Bronchial epithelial cell (primary cell): Measurements from ENCODE around the gene LY6G6C. TPM values are rescaled to one million over a fixed set of nuclear protein-coding genes. Genes with fewer than 3 reads are reported as not detected.

Experiments
- DNase-seq: peaks from one replicate; pipeline ENCODE4 v3.0.0-alpha.2; 2010; ENCODE audit warnings: low read depth
- FAIRE-seq: peaks from 2 replicates; lab custom pipeline; 2011; peaks lifted over from hg19 to GRCh38; lab: Jason Lieb, UNC
- H3K27me3 ChIP-seq: 2 replicates; pipeline ENCODE4 v1.5.1; 2011; ENCODE audit warnings: low read length; ENCODE audit not compliant: control insufficient read depth, insufficient read depth
- H3K36me3 ChIP-seq: 2 replicates; pipeline ENCODE4 v1.5.1; 2011; ENCODE audit warnings: low read length; ENCODE audit not compliant: control insufficient read depth, insufficient read depth
- H3K4me3 ChIP-seq: 2 replicates; pipeline ENCODE4 v1.5.1; 2011; ENCODE audit warnings: mild to moderate bottlenecking, low read depth, low read length, control low read depth
- CTCF ChIP-seq: IDR thresholded peaks from 2 replicates; pipeline ENCODE4 v1.5.1; 2011; ENCODE audit warnings: mild to moderate bottlenecking, moderate library complexity, low read length, control low read depth, inconsistent platforms; ENCODE audit not compliant: insufficient read depth, severe bottlenecking
- total RNA-seq: library from RNA; depleted of rRNA; stranded (reverse); fragments of >200 nt; gene quantifications from 2 replicates; pipeline ENCODE4 v1.2.1, GENCODE V29; 2014

LY6G6C gene
- total RNA-seq, 1 donor from 2014 or later = not detected

- DNase-seq (peak; percentile 95), FAIRE-seq (no peak)
- no peaks in the 10 kb centered on the region for H3K27me3 ChIP-seq
- peaks cover 1% of the 10 kb centered on the region for H3K36me3 ChIP-seq
- peak within 1 kb of the TSS; percentile 88 for H3K4me3 ChIP-seq
- peak; percentile 16 for TF ChIP-seq CTCF
Measured at GRCh38 chr6:31702819-31703716, 18.5 kb downstream of the LY6G6C start, which contains the start of gene ABHD16A. Gene ABHD16A (minus strand): TSS chr6:31703324. CDS start chr6:31703281, 43 bp downstream.

- no peak for DNase-seq
Measured at GRCh38 chr6:31702405-31702818, 19.1 kb downstream of the LY6G6C start.

GRCh38 chr6:31701666-31702404 is 19.7 kb downstream of the LY6G6C start:
- Histone ChIP-seq H3K27me3 (no peaks in the 10 kb centered on the region), H3K4me3 (peak overlapping the region; percentile 88), H3K36me3 (peaks cover 2% of the 10 kb centered on the region)
- no peak for DNase-seq
- FAIRE-seq = no peak
- no peak for TF ChIP-seq CTCF

More at GRCh38 chr6:31702405-31702818, 19.1 kb downstream of the LY6G6C start:
- FAIRE-seq = no peak
- Histone ChIP-seq H3K36me3 (peaks cover 1% of the 10 kb centered on the region), H3K27me3 (no peaks in the 10 kb centered on the region), H3K4me3 (peak overlapping the region; percentile 88)
- TF ChIP-seq CTCF = no peak

- TF ChIP-seq CTCF = no peak
- DNase-seq (no peak), FAIRE-seq (no peak)
- H3K27me3 ChIP-seq = no peaks in the 10 kb centered on the region
- H3K36me3 ChIP-seq = peaks cover 4% of the 10 kb centered on the region
- H3K4me3 ChIP-seq = no peak overlapping the region
Measured at GRCh38 chr6:31700740-31701401, 20.7 kb downstream of the LY6G6C start.

- no peak for TF ChIP-seq CTCF
- Histone ChIP-seq H3K27me3 (no peaks in the 10 kb centered on the region), H3K36me3 (peaks cover 14% of the 10 kb centered on the region), H3K4me3 (no peak overlapping the region)
- FAIRE-seq = no peak
- no peak for DNase-seq
Measured at GRCh38 chr6:31697555-31697954, 24.0 kb downstream of the LY6G6C start.
